Measurements from ENCODE around the gene ARMC7. TPM values are rescaled to one million over a fixed set of nuclear protein-coding genes. Genes with fewer than 3 reads are reported as not detected.
A peak's percentile ranks its signal among the peaks of the same experiment; 100 is the strongest.

ARMC7 gene
- total RNA-seq, 1 experiment from 2014 or later, result 43.2 TPM

GRCh38 chr17:75084039-75084660, 25.6 kb upstream of the ARMC7 start:
- no peaks in the 10 kb centered on the region for H3K9me3 ChIP-seq (ENCODE audit: control insufficient read depth in 1 of 2, insufficient read depth in 1 of 2, low read depth in 1 of 2, low read length in 2 of 2)
- intact Hi-C loops (cut with micrococcal nuclease), result no loop called here
- DNase-seq (ENCODE audit: low read depth, low spot score), result no peak
- no peak for ATAC-seq
- H3K9ac ChIP-seq (ENCODE audit: low read length), result peak overlapping the region; percentile 14; the same call in 1 of the 2 replicates
- RAD21 ChIA-PET (ENCODE audit: low non-redundant PET in 1 of 2, low total read pairs in 2 of 2, uncharacterized antibody in 2 of 2, unreplicated experiment in 2 of 2), result no interaction called here
- no peaks in the 10 kb centered on the region for H3K9me2 ChIP-seq (ENCODE audit: insufficient read depth)
- H2AFZ ChIP-seq (ENCODE audit: low read depth, low read length, poor library complexity, severe bottlenecking), result no peak overlapping the region
- H3K4me2 ChIP-seq (ENCODE audit: low read length), result peak overlapping the region; percentile 34
- H3K27me3 ChIP-seq (ENCODE audit: insufficient read depth, low read length), result no peaks in the 10 kb centered on the region
- H3K4me3 ChIP-seq (replicated peaks in 1 of 2; ENCODE audit: low read depth in 1 of 2, low read length in 2 of 2), result no peak overlapping the region
- TF ChIP-seq POLR2A (IDR thresholded peaks at IDR 0.05; ENCODE audit: borderline replicate concordance, extremely low read depth, insufficient read depth, insufficient read length), result no peak
- no peak for TF ChIP-seq ATF3 (IDR thresholded peaks at IDR 0.05)
- TF ChIP-seq ZFX (IDR thresholded peaks at IDR 0.05), result no peak
- H4K20me1 ChIP-seq (ENCODE audit: insufficient read depth), result no peaks in the 10 kb centered on the region
- H3K79me2 ChIP-seq (ENCODE audit: insufficient read depth, low read length), result peaks cover 13% of the 10 kb centered on the region
- CTCF ChIA-PET, result interaction anchor here (0.7 to 2.2 kb wide), 2 partner anchors 14 to 30 kb away, joined by 4 to 7 read pairs; no protein-coding TSS in a partner anchor
- no peaks in the 10 kb centered on the region for H3K36me3 ChIP-seq (ENCODE audit: control insufficient read depth in 1 of 2, insufficient read depth in 2 of 2, low read length in 2 of 2)
- POLR2A ChIA-PET, result interaction anchor here (1.2 to 1.8 kb wide), 4 partner anchors 10 to 25 kb away, joined by 3 to 5 read pairs (median 4); partner anchors contain the start of gene ARMC7
- no TSS peak for BruUV-seq (replicated peaks)
- H3K4me1 ChIP-seq (ENCODE audit: control insufficient read depth in 1 of 2, insufficient read depth in 2 of 2, low read length in 2 of 2), result peaks cover 75 to 88% of the 10 kb centered on the region in 2 experiments
- peak overlapping the region; percentile 4; the same call in 1 of the 2 replicates for H3K27ac ChIP-seq (ENCODE audit: low read depth, low read length)

- BruUV-seq (replicated peaks), result TSS peak; percentile 73
- Histone ChIP-seq H3K27ac (ENCODE audit: low read depth, low read length) (peak overlapping the region; percentile 99), H4K20me1 (ENCODE audit: insufficient read depth) (no peaks in the 10 kb centered on the region), H3K9me2 (ENCODE audit: insufficient read depth) (no peaks in the 10 kb centered on the region), H3K4me2 (ENCODE audit: low read length) (peak overlapping the region; percentile 92), H3K9me3 (ENCODE audit: control insufficient read depth in 1 of 2, insufficient read depth in 1 of 2, low read depth in 1 of 2, low read length in 2 of 2) (no peaks in the 10 kb centered on the region), H2AFZ (ENCODE audit: low read depth, low read length, poor library complexity, severe bottlenecking) (no peak overlapping the region), H3K4me1 (ENCODE audit: control insufficient read depth in 1 of 2, insufficient read depth in 2 of 2, low read length in 2 of 2) (peaks cover 75 to 88% of the 10 kb centered on the region in 2 experiments), H3K79me2 (ENCODE audit: insufficient read depth, low read length) (peaks cover 37% of the 10 kb centered on the region), H3K36me3 (ENCODE audit: control insufficient read depth in 1 of 2, insufficient read depth in 2 of 2, low read length in 2 of 2) (no peaks in the 10 kb centered on the region; a peak in 1 of 4 replicates), H3K9ac (ENCODE audit: low read length) (peak overlapping the region; percentile 97), H3K27me3 (ENCODE audit: insufficient read depth, low read length) (no peaks in the 10 kb centered on the region), H3K4me3 (replicated peaks in 1 of 2; ENCODE audit: low read depth in 1 of 2, low read length in 2 of 2) (peak overlapping the region; percentile 76 to 83)
- ChIA-PET RAD21 (ENCODE audit: low non-redundant PET in 1 of 2, low total read pairs in 2 of 2, uncharacterized antibody in 2 of 2, unreplicated experiment in 2 of 2) (interaction anchor here in 1 of 2 experiments (1.1 kb wide), 1 partner anchor 8 kb away, joined by 3 read pairs; no protein-coding TSS in a partner anchor), POLR2A (interaction anchor here (0.7 to 2.1 kb wide), 10 partner anchors 8 to 184 kb away, joined by 3 to 15 read pairs (median 6); partner anchors contain the start of gene MIF4GD), CTCF (interaction anchor here (0.6 to 2.6 kb wide), 7 partner anchors 8 to 125 kb away, joined by 3 to 12 read pairs (median 5); partner anchors contain the start of gene NT5C)
- DNase-seq (ENCODE audit: low read depth, low spot score) (no peak), ATAC-seq (peak; percentile 10)
- intact Hi-C loops (cut with micrococcal nuclease), result loop anchor here (1.0 kb wide), 1 partner anchor 10 kb away; no protein-coding TSS in a partner anchor
- TF ChIP-seq CTCF (IDR thresholded peaks at IDR 0.05 in 2 of 3, conservative IDR thresholded peaks at IDR 0.05 in 1 of 3; ENCODE audit: borderline replicate concordance in 1 of 3, insufficient read depth in 1 of 3, low read depth in 2 of 3, low read length in 2 of 3), result no peak
- TF ChIP-seq TCF7L2 (IDR thresholded peaks at IDR 0.05; ENCODE audit: borderline replicate concordance, extremely low read depth, insufficient read depth, insufficient read length), result peak; percentile 63
Observed at GRCh38 chr17:75086496-75087181, 23.1 kb upstream of the ARMC7 start.

All from HCT116 (cell line).